H1 (cell line): ENCODE measurements around the gene CLPSL2.

Experiments used
- CBX8 ChIP-seq: fragments of 300-800, 300-1000 bp; sonication (generic); IDR thresholded peaks from 2 replicates; pipeline ENCODE4 v1.7.1; 2016; ENCODE audit warnings: low read depth, low read length, borderline replicate concordance
- CHD2 ChIP-seq: IDR thresholded peaks from 2 replicates; pipeline ENCODE4 v1.6.1; 2012; ENCODE audit warnings: low read length, improper control_type of control experiment
- EGR1 ChIP-seq: IDR thresholded peaks from 2 replicates; pipeline ENCODE4 v1.6.1; 2011; ENCODE audit warnings: low read depth, low read length, borderline replicate concordance
- EZH2 ChIP-seq: fragments of 200-600 bp; sonication (generic); IDR thresholded peaks from 2 replicates; pipeline ENCODE4 v1.7.1; 2012; ENCODE audit warnings: low read depth, mild to moderate bottlenecking, moderate library complexity, low read length, inconsistent platforms; ENCODE audit not compliant: severe bottlenecking
- GTF2F1 ChIP-seq: IDR thresholded peaks from 2 replicates; pipeline ENCODE4 v1.6.1; 2012; ENCODE audit warnings: low read depth, low read length, improper control_type of control experiment, borderline replicate concordance
- HDAC6 ChIP-seq: IDR thresholded peaks from one replicate; pipeline ENCODE4 v1.7.1; 2012; ENCODE audit warnings: low read depth, mild to moderate bottlenecking, inconsistent platforms, low read length, moderate library complexity
- JUN ChIP-seq: IDR thresholded peaks from 2 replicates; pipeline ENCODE4 v1.6.1; 2011; ENCODE audit warnings: low read depth, mild to moderate bottlenecking, improper control_type of control experiment, low read length
- POLR2A ChIP-seq, 2 experiments: IDR thresholded peaks; 1 replicate in 1 of 2; 2 replicates in 1 of 2; pipeline ENCODE4 v1.6.1; 2011; ENCODE audit warnings: low read depth in 2 of 2, low read length in 2 of 2, mild to moderate bottlenecking in 2 of 2; ENCODE audit errors: control extremely low read depth in 1 of 2
- POLR2AphosphoS5 ChIP-seq: IDR thresholded peaks from 2 replicates; pipeline ENCODE4 v1.6.1; 2011; ENCODE audit warnings: low read depth, low read length
- RFX5 ChIP-seq: IDR thresholded peaks from 2 replicates; pipeline ENCODE4 v1.6.1; 2011; ENCODE audit warnings: low read depth, low read length, improper control_type of control experiment, borderline replicate concordance
- TAF1 ChIP-seq: IDR thresholded peaks from 2 replicates; pipeline ENCODE4 v1.6.1; 2011; ENCODE audit warnings: mild to moderate bottlenecking, low read depth, low read length
- YY1 ChIP-seq: IDR thresholded peaks from 2 replicates; pipeline ENCODE4 v1.6.1; 2011; ENCODE audit warnings: low read depth, mild to moderate bottlenecking, low read length
- TF ChIP-seq, protein P1 (sequence below), 3 experiments: IDR thresholded peaks; 1 replicate in 2 of 3; 2 replicates in 1 of 3; pipeline versions ENCODE4 v1.5.1 to v1.6.1; 2011; ENCODE audit warnings: low read length in 3 of 3, mild to moderate bottlenecking in 3 of 3, inconsistent platforms in 2 of 3, low read depth in 1 of 3, moderate library complexity in 1 of 3; ENCODE audit not compliant: insufficient read depth in 1 of 3; ENCODE audit errors: control extremely low read depth in 1 of 3
- TF ChIP-seq, protein P2 (sequence below): IDR thresholded peaks from 2 replicates; pipeline ENCODE4 v1.6.1; 2012; ENCODE audit warnings: inconsistent platforms

DNA sequence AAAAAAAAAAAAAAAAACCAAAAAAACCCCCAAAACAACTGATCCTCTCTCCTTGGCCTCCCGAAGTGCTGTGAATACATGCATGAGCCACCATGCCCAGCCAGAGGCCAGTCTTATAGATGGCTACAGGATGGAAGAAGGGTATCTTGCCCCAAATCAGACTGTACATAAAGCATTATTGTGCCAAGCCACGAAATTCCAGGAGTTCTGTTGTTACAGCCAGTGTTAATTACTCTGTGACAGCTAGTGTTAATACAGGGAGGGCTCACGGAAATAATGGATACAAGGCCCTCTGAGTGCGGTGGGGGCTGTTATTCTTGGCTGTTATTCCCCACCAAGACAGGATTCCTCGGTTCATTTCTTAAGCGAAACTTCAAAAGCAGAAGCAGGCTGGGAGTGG lies 1.4 kb upstream of the CLPSL2 start:
- no peak for TF ChIP-seq EZH2
- TF ChIP-seq, protein P1, sequence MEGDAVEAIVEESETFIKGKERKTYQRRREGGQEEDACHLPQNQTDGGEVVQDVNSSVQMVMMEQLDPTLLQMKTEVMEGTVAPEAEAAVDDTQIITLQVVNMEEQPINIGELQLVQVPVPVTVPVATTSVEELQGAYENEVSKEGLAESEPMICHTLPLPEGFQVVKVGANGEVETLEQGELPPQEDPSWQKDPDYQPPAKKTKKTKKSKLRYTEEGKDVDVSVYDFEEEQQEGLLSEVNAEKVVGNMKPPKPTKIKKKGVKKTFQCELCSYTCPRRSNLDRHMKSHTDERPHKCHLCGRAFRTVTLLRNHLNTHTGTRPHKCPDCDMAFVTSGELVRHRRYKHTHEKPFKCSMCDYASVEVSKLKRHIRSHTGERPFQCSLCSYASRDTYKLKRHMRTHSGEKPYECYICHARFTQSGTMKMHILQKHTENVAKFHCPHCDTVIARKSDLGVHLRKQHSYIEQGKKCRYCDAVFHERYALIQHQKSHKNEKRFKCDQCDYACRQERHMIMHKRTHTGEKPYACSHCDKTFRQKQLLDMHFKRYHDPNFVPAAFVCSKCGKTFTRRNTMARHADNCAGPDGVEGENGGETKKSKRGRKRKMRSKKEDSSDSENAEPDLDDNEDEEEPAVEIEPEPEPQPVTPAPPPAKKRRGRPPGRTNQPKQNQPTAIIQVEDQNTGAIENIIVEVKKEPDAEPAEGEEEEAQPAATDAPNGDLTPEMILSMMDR (IDR thresholded peaks at IDR 0.05; ENCODE audit: control extremely low read depth in 1 of 3, insufficient read depth in 1 of 3, low read depth in 1 of 3, low read length in 3 of 3) = no peak
- TF ChIP-seq CHD2 = no peak
- no peak for TF ChIP-seq POLR2A (IDR thresholded peaks at IDR 0.05; ENCODE audit: control extremely low read depth in 1 of 2, low read depth in 2 of 2, low read length in 2 of 2)
- no peak for TF ChIP-seq POLR2AphosphoS5
- TF ChIP-seq RFX5 = no peak
- no peak for TF ChIP-seq CBX8
- TF ChIP-seq HDAC6 = no peak
- TF ChIP-seq TAF1 = no peak
- no peak for TF ChIP-seq EGR1
- TF ChIP-seq YY1 = no peak
- TF ChIP-seq GTF2F1 = no peak
- no peak for TF ChIP-seq JUN
- TF ChIP-seq, protein P2, sequence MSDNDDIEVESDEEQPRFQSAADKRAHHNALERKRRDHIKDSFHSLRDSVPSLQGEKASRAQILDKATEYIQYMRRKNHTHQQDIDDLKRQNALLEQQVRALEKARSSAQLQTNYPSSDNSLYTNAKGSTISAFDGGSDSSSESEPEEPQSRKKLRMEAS = no peak
